HepG2 (cell line): Measurements from ENCODE around the gene TRIM28. TPM values are rescaled to one million over a fixed set of nuclear protein-coding genes. Genes with fewer than 3 reads are reported as not detected.

Source experiments
- AKAP8 ChIP-seq: sonication (generic); formaldehyde crosslinking; IDR thresholded peaks from 2 replicates; pipeline ENCODE4 v1.5.1; 2020; ENCODE audit warnings: mild to moderate bottlenecking, missing genetic modification reagents
- ARID4A ChIP-seq: sonication (generic); formaldehyde crosslinking; IDR thresholded peaks from 2 replicates; pipeline ENCODE4 v1.5.0; 2020; ENCODE audit warnings: mild to moderate bottlenecking, missing genetic modification reagents, borderline replicate concordance
- CCDC6 ChIP-seq: sonication (generic); formaldehyde crosslinking; IDR thresholded peaks from 2 replicates; pipeline ENCODE4 v1.8.1; 2022; ENCODE audit warnings: mild to moderate bottlenecking, missing genetic modification reagents, moderate library complexity
- HNRNPUL1 ChIP-seq: fragments of 200-400 bp; formaldehyde crosslinking; IDR thresholded peaks from 2 replicates; pipeline ENCODE4 v1.6.1; 2017; ENCODE audit warnings: low read depth, mild to moderate bottlenecking, low read length, moderate library complexity
- KLF12 ChIP-seq: sonication (generic); formaldehyde crosslinking; IDR thresholded peaks from 2 replicates; pipeline ENCODE4 v1.4.0; 2020; ENCODE audit warnings: missing genetic modification reagents, borderline replicate concordance
- MTF2 ChIP-seq: sonication (generic); formaldehyde crosslinking; IDR thresholded peaks from 2 replicates; pipeline ENCODE4 v1.5.0; 2020; ENCODE audit warnings: missing genetic modification reagents, borderline replicate concordance
- NCOA2 ChIP-seq: sonication (generic); formaldehyde crosslinking; IDR thresholded peaks from 2 replicates; pipeline ENCODE4 v1.8.0; 2022; ENCODE audit warnings: inconsistent platforms
- NR2F6 ChIP-seq, 2 experiments: IDR thresholded peaks; 2 replicates each; pipeline ENCODE4 v1.6.1; 2016; ENCODE audit warnings: antibody characterized with exemption in 1 of 2, mild to moderate bottlenecking in 1 of 2
- PHB2 ChIP-seq: fragments of 450-650 bp; IDR thresholded peaks from 2 replicates; pipeline ENCODE4 v1.6.1; 2018; ENCODE audit not compliant: partially characterized antibody
- SIN3B ChIP-seq: fragments of 150-350 bp; IDR thresholded peaks from 2 replicates; pipeline ENCODE4 v1.6.1; 2014; ENCODE audit warnings: low read length
- SNAPC4 ChIP-seq: sonication (generic); formaldehyde crosslinking; IDR thresholded peaks from 2 replicates; pipeline ENCODE4 v1.4.0; 2020; ENCODE audit warnings: mild to moderate bottlenecking, missing genetic modification reagents
- SP4 ChIP-seq: sonication (generic); formaldehyde crosslinking; IDR thresholded peaks from 2 replicates; pipeline ENCODE4 v1.8.1; 2023; ENCODE audit warnings: mild to moderate bottlenecking, missing genetic modification reagents
- STAT5B ChIP-seq: sonication (generic); formaldehyde crosslinking; IDR thresholded peaks from 2 replicates; pipeline ENCODE4 v1.4.0; 2020; ENCODE audit warnings: missing genetic modification reagents
- THAP11 ChIP-seq: IDR thresholded peaks from 2 replicates; pipeline ENCODE4 v1.6.1; 2016; ENCODE audit warnings: missing biosample characterization, missing genetic modification reagents
- YEATS4 ChIP-seq: sonication (generic); formaldehyde crosslinking; IDR thresholded peaks from 2 replicates; pipeline ENCODE4 v1.4.0; 2020; ENCODE audit warnings: missing genetic modification reagents, borderline replicate concordance
- ZFP1 ChIP-seq: IDR thresholded peaks from 2 replicates; pipeline ENCODE4 v1.6.1; 2016
- ZFP36L1 ChIP-seq: sonication (generic); formaldehyde crosslinking; IDR thresholded peaks from 2 replicates; pipeline ENCODE4 v1.8.0; 2022; ENCODE audit warnings: mild to moderate bottlenecking, missing genetic modification reagents, moderate library complexity
- ZNF292 ChIP-seq: sonication (generic); formaldehyde crosslinking; IDR thresholded peaks from 2 replicates; pipeline ENCODE4 v1.8.1; 2022; ENCODE audit warnings: mild to moderate bottlenecking, low read depth, missing genetic modification reagents, borderline replicate concordance
- ZNF329 ChIP-seq: sonication (generic); formaldehyde crosslinking; IDR thresholded peaks from 2 replicates; pipeline ENCODE4 v1.9.0; 2021; ENCODE audit warnings: low read depth, mild to moderate bottlenecking, missing genetic modification reagents
- ZNF33A ChIP-seq: sonication (generic); formaldehyde crosslinking; IDR thresholded peaks from 2 replicates; pipeline ENCODE4 v1.5.1; 2020; ENCODE audit warnings: missing genetic modification reagents, mild to moderate bottlenecking, moderate library complexity, borderline replicate concordance
- ZNF766 ChIP-seq: sonication (generic); formaldehyde crosslinking; IDR thresholded peaks from 2 replicates; pipeline ENCODE4 v1.5.0; 2020; ENCODE audit warnings: missing genetic modification reagents, borderline replicate concordance
- polyA plus RNA-seq, 8 experiments: library from polyadenylated mRNA; depleted of rRNA in 3 of 8; stranded (reverse) in 7 of 8; unstranded in 1 of 8; fragments of >200 nt; fragmentation: Illumina TruSeq in 4 of 8; extraction: Trizol in 4 of 8; gene quantifications; 2 replicates each; pipeline versions ENCODE4 v1.2.1 to v1.2.3, GENCODE V29; 2011 to 2016; ENCODE audit warnings: low read depth in 4 of 8, missing spikeins in 1 of 8, mixed read lengths in 1 of 8; ENCODE audit not compliant: insufficient read depth in 1 of 8
- total RNA-seq, 5 experiments: library from RNA; depleted of rRNA; stranded (reverse); fragments of >200 nt; fragmentation: Illumina TruSeq; extraction: Trizol; gene quantifications; 2 replicates each; pipeline ENCODE4 v1.2.3, GENCODE V29; 2016; ENCODE audit warnings: low read depth in 1 of 5

TRIM28 gene
- total and polyA plus RNA-seq, 2 of the 13 experiments (the other 11 are each of a cell fraction or from before 2014, with no cell fraction given): 361 to 439 TPM

GRCh38 chr19:58499021-58499927, 44.6 kb upstream of the TRIM28 start (continued):
- TF ChIP-seq ARID4A (CRISPR knock-in tag): peak; percentile 94
- peak; percentile 96 for TF ChIP-seq CCDC6 (CRISPR knock-in tag)
- peak; percentile 94 for TF ChIP-seq YEATS4 (CRISPR knock-in tag)
- peak; percentile 76; the same call in 1 of the 2 replicates for TF ChIP-seq KLF12 (CRISPR knock-in tag)
- TF ChIP-seq ZNF33A (CRISPR knock-in tag): no peak
- peak; percentile 64; the same call in 1 of the 2 replicates for TF ChIP-seq ZFP36L1 (CRISPR knock-in tag)
- peak; percentile 77 for TF ChIP-seq NCOA2
- peak; percentile 93 for TF ChIP-seq SIN3B
- TF ChIP-seq ZNF329 (CRISPR knock-in tag): 0 out of 2 replicates have a peak, but pooled peaks have one; percentile 49
- TF ChIP-seq HNRNPUL1: no peak
- no peak for TF ChIP-seq PHB2
- no peak; the same call in 1 of the 2 replicates for TF ChIP-seq AKAP8 (CRISPR knock-in tag)
- no peak; the same call in 1 of the 2 replicates for TF ChIP-seq MTF2 (CRISPR knock-in tag)
- TF ChIP-seq NR2F6 (IDR thresholded peaks at IDR 0.05): peak; percentile 29; the same call in 1 of the 2 replicates
- TF ChIP-seq NR2F6 (CRISPR knock-in tag; IDR thresholded peaks at IDR 0.05): peak; percentile 67; the same call in 1 of the 2 replicates
- peak; percentile 97 for TF ChIP-seq THAP11 (CRISPR knock-in tag)
- peak; percentile 67; the same call in 1 of the 2 replicates for TF ChIP-seq ZFP1 (CRISPR knock-in tag)
- TF ChIP-seq SP4 (CRISPR knock-in tag): peak; percentile 97
- TF ChIP-seq ZNF292: 0 out of 2 replicates have a peak, but pooled peaks have one; percentile 19
- TF ChIP-seq STAT5B (CRISPR knock-in tag): no peak
- TF ChIP-seq ZNF766 (CRISPR knock-in tag): no peak
- TF ChIP-seq SNAPC4 (CRISPR knock-in tag): 0 out of 2 replicates have a peak, but pooled peaks have one; percentile 79
